Measurements from ENCODE around the gene TNFAIP8.

The TNFAIP8 gene

DNA sequence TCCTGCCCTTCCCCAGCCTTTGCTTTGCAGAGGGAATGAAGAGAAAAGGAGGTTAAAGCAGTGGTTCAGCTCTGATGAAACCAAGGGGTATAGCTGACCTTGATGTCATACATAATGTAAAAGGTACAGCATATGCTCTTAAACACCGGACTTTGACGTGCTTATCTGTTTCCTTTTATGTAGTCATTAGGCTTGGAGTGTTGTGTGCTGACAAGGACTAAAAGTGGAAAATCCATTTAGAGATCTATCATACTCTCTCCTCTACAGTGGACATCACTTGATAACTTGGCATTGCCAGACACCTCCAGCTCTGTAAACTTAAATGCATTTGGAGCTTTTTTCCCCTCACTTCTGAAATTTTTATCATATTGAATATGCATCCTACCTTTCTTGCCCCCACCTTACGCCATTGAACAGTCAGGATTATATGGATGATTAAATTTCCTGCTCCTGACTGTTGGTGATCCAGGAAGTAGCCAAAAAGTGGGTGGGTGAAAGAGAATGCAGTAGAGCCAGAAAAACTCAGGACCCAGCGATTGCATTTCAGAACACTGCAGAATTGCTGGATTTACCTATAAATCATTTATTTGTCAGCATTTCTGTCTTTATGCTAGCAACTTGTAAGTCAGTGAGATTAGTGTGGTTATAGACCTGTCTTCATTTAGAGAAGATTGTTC lies 4.1 kb downstream of the TNFAIP8 start:
- H3K4me1 Mint-ChIP-seq (ENCODE audit: low read depth): peaks cover 66% of the 10 kb centered on the region
- intact Hi-C loops (cut with micrococcal nuclease): loop anchor here (2.0 to 5.0 kb wide), 3 partner anchors 35 to 93 kb away; no protein-coding TSS in a partner anchor
- no peak overlapping the region for H3K27ac Mint-ChIP-seq
- no peaks in the 10 kb centered on the region for H3K27me3 Mint-ChIP-seq
- peaks cover 84% of the 10 kb centered on the region for H3K36me3 Mint-ChIP-seq (ENCODE audit: low read depth)
- H3K4me3 Mint-ChIP-seq: peak overlapping the region; percentile 99
- no peaks in the 10 kb centered on the region for H3K9me3 Mint-ChIP-seq

- peak overlapping the region; percentile 30 for H3K4me3 Mint-ChIP-seq
- H3K9me3 Mint-ChIP-seq: no peaks in the 10 kb centered on the region
- peaks cover 78% of the 10 kb centered on the region for H3K4me1 Mint-ChIP-seq (ENCODE audit: low read depth)
- no peaks in the 10 kb centered on the region for H3K27me3 Mint-ChIP-seq
- intact Hi-C loops (cut with micrococcal nuclease): no loop called here
- no peak overlapping the region for H3K27ac Mint-ChIP-seq
- peaks cover 91% of the 10 kb centered on the region for H3K36me3 Mint-ChIP-seq (ENCODE audit: low read depth)
Measured at GRCh38 chr5:119360905-119361593, 5.2 kb downstream of the TNFAIP8 start.

DNA sequence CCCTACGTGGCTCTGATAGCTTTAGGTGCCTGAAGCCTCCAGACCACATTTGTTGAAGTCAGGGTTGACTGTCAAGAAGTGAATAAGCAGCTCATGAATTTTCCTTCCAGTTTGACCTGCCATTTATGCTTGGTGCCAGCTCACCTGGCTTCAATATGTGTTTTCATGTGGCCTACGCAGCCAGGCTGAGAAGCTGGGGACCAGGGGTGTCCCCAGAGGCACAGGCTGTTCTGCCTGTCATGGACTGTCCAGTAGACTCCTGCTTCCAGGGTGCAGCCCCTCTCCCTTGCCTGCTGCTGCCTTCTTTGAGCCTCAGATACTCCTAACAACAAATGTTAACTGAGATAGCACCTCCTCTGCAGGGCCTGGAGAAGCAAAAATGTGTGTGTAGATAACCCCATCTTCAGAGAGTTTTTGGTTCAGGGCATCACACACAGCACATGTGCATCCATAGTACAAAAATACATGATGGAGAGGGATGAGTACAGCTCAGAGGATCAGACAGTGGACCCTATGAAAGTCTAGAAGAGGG lies 5.8 kb downstream of the TNFAIP8 start:
- intact Hi-C loops (cut with micrococcal nuclease): no loop called here
- Mint-ChIP-seq H3K9me3 (no peaks in the 10 kb centered on the region), H3K4me3 (no peak overlapping the region), H3K27ac (peak overlapping the region; percentile 31), H3K27me3 (no peaks in the 10 kb centered on the region), H3K4me1 (ENCODE audit: low read depth) (peaks cover 84% of the 10 kb centered on the region), H3K36me3 (ENCODE audit: low read depth) (peaks cover 91% of the 10 kb centered on the region)

DNA sequence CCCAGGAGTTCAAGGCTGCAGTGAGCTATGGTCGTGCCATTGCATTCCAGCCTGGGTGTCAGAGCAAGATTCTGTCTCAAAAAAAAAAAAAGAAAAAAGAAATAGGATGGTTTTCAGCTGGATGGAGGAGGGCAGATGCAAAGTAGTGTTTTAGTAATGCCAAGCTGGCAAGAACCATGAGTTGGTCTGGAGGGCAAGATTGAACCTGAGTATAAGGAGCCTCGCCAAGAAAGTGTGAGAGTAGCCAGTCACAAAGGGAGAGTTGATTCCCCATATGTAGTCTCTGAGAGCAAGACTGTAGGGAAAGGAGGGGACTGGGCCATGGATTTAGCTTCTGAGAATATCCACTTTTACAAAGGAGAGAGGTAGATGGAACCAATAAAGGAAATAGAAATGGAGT lies 6.9 kb downstream of the TNFAIP8 start:
- H3K27me3 Mint-ChIP-seq: no peaks in the 10 kb centered on the region
- H3K4me1 Mint-ChIP-seq (ENCODE audit: low read depth): peaks cover 87% of the 10 kb centered on the region
- no peak overlapping the region for H3K4me3 Mint-ChIP-seq
- intact Hi-C loops (cut with micrococcal nuclease): no loop called here
- H3K9me3 Mint-ChIP-seq: no peaks in the 10 kb centered on the region
- H3K27ac Mint-ChIP-seq: peak overlapping the region; percentile 23
- peaks cover 86% of the 10 kb centered on the region for H3K36me3 Mint-ChIP-seq (ENCODE audit: low read depth)

DNA sequence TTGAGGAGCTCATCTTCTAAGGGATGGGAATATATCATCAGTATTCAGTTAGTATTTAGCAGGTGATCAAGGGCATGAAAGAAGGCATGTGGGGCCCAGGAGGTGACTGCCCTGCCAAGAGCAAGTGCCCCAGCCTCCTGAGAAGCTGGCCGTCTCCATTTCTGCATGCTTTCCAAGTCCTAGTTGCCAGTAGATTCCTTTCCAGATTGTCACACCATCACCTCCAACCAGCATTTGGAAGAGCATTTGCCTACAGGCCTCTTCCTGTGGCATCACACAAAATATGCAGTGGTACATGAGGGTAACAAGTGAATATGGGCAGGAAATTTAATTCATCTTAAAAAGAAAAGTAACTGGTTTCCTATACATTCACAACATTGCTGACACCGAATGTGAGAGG lies 7.5 kb downstream of the TNFAIP8 start:
- peaks cover 90% of the 10 kb centered on the region for H3K36me3 Mint-ChIP-seq (ENCODE audit: low read depth)
- intact Hi-C loops (cut with micrococcal nuclease): no loop called here
- H3K27ac Mint-ChIP-seq: peak overlapping the region; percentile 23
- no peaks in the 10 kb centered on the region for H3K27me3 Mint-ChIP-seq
- peaks cover 93% of the 10 kb centered on the region for H3K4me1 Mint-ChIP-seq (ENCODE audit: low read depth)
- no peak overlapping the region for H3K4me3 Mint-ChIP-seq
- H3K9me3 Mint-ChIP-seq: no peaks in the 10 kb centered on the region

GRCh38 chr5:119363936-119364335 lies 8.1 kb downstream of the TNFAIP8 start:
- no peaks in the 10 kb centered on the region for H3K9me3 Mint-ChIP-seq
- H3K27me3 Mint-ChIP-seq: no peaks in the 10 kb centered on the region
- H3K4me3 Mint-ChIP-seq: no peak overlapping the region
- no peak overlapping the region for H3K27ac Mint-ChIP-seq
- intact Hi-C loops (cut with micrococcal nuclease): no loop called here
- peaks cover 93% of the 10 kb centered on the region for H3K4me1 Mint-ChIP-seq (ENCODE audit: low read depth)
- peaks cover 88% of the 10 kb centered on the region for H3K36me3 Mint-ChIP-seq (ENCODE audit: low read depth)

DNA sequence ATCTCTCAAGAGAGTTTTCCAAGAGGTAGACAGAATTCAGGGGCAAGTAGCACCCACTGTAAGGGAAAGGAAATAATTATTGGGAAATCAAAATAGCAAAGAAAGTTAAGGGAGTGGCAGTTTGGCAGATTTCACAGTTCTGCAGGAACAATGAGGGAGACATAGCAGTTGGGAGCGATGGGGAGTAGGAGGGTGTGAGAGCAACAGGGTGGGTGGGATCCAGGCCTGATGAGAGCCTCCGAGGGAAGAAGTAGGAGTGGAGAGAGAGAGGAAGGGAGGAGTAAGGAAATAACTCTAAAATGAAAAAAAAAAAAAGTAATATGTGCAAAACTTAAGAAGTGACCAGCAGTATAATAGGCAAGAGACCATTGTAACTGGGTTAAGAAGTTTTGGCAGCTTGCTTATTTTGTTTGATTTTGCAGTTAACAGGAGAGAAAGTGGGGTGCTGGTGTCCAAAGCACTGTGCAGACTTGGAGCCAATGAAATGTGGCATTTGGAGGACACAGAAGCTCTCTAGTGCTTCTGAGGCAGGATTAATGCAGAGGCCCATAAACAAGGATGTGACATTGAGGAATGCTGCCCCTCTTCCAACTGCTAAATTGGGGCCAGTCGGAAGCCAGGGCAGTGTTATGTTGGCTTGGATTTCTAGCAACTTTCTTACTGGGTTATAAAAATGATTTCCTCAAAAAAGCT lies 10.2 kb downstream of the TNFAIP8 start:
- peak overlapping the region; percentile 35 for H3K4me3 Mint-ChIP-seq
- peaks cover 81% of the 10 kb centered on the region for H3K4me1 Mint-ChIP-seq (ENCODE audit: low read depth)
- H3K27ac Mint-ChIP-seq: peak overlapping the region; percentile 61
- H3K9me3 Mint-ChIP-seq: no peaks in the 10 kb centered on the region
- peaks cover 67% of the 10 kb centered on the region for H3K36me3 Mint-ChIP-seq (ENCODE audit: low read depth)
- no peaks in the 10 kb centered on the region for H3K27me3 Mint-ChIP-seq
- intact Hi-C loops (cut with micrococcal nuclease): no loop called here

- Mint-ChIP-seq H3K27ac (peak overlapping the region; percentile 61), H3K4me3 (no peak overlapping the region), H3K36me3 (ENCODE audit: low read depth) (peaks cover 66% of the 10 kb centered on the region), H3K4me1 (ENCODE audit: low read depth) (peaks cover 81% of the 10 kb centered on the region), H3K9me3 (no peaks in the 10 kb centered on the region), H3K27me3 (no peaks in the 10 kb centered on the region)
- intact Hi-C loops (cut with micrococcal nuclease): no loop called here
Measured at GRCh38 chr5:119366540-119366881, 10.7 kb downstream of the TNFAIP8 start.

- Mint-ChIP-seq H3K27ac (peak overlapping the region; percentile 61), H3K9me3 (no peaks in the 10 kb centered on the region), H3K36me3 (ENCODE audit: low read depth) (peaks cover 61% of the 10 kb centered on the region), H3K4me3 (peak overlapping the region; percentile 20), H3K27me3 (no peaks in the 10 kb centered on the region), H3K4me1 (ENCODE audit: low read depth) (peaks cover 70% of the 10 kb centered on the region)
- intact Hi-C loops (cut with micrococcal nuclease): no loop called here
Measured at GRCh38 chr5:119367502-119368237, 11.9 kb downstream of the TNFAIP8 start.

- H3K9me3 Mint-ChIP-seq: no peaks in the 10 kb centered on the region
- no peaks in the 10 kb centered on the region for H3K27me3 Mint-ChIP-seq
- H3K4me3 Mint-ChIP-seq: peak overlapping the region; percentile 20
- peaks cover 61% of the 10 kb centered on the region for H3K36me3 Mint-ChIP-seq (ENCODE audit: low read depth)
- H3K27ac Mint-ChIP-seq: peak overlapping the region; percentile 61
- H3K4me1 Mint-ChIP-seq (ENCODE audit: low read depth): peaks cover 70% of the 10 kb centered on the region
- intact Hi-C loops (cut with micrococcal nuclease): no loop called here
Measured at GRCh38 chr5:119368238-119368630, 12.4 kb downstream of the TNFAIP8 start.

DNA sequence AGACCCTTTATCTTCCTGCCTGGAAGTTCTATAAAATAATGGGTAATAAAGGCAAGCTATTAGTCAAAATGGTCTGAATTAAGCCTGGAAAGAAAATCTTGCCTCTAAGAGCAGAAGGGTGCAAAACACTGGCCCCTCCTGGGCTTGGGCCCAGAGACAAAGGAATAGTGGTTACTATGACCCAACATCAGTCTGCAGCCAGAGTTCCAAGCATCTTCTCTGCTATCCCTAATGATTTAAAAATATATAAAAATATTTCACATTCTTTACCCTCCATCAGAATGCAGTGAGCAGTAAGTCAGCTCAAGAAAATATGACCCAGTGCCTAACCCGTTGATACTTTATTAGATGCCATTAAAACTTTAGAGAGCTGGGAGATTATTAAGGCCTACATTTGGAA lies 14.7 kb downstream of the TNFAIP8 start:
- intact Hi-C loops (cut with micrococcal nuclease): no loop called here

DNA sequence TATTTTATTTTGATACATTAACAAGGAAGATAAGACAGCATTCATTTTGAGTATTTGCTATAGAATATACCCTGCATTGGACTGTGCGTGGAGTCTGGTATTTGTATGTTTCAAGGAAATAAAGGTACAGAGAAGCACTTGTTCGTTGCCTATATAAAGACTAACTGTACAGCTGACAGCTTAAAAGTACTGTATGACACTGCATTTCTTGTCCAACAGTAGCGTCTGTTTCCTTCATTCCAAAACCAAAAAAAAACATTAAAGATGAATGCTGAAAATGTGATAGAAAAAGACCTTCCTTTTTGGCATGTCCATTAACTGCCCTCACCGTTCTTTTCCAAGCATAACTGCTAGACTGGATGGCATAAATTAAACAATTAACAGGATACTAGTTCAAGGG lies 15.3 kb downstream of the TNFAIP8 start:
- H3K4me1 Mint-ChIP-seq (ENCODE audit: low read depth): peaks cover 56% of the 10 kb centered on the region
- peaks cover 52% of the 10 kb centered on the region for H3K36me3 Mint-ChIP-seq (ENCODE audit: low read depth)
- no peaks in the 10 kb centered on the region for H3K27me3 Mint-ChIP-seq
- H3K9me3 Mint-ChIP-seq: no peaks in the 10 kb centered on the region
- intact Hi-C loops (cut with micrococcal nuclease): no loop called here
- no peak overlapping the region for H3K4me3 Mint-ChIP-seq
- no peak overlapping the region for H3K27ac Mint-ChIP-seq

More for the DNA sequence above, 14.7 kb downstream of the TNFAIP8 start:
- Mint-ChIP-seq H3K4me1 (ENCODE audit: low read depth) (peaks cover 62% of the 10 kb centered on the region), H3K4me3 (no peak overlapping the region), H3K27ac (no peak overlapping the region), H3K27me3 (no peaks in the 10 kb centered on the region), H3K36me3 (ENCODE audit: low read depth) (peaks cover 59% of the 10 kb centered on the region), H3K9me3 (no peaks in the 10 kb centered on the region)

DNA sequence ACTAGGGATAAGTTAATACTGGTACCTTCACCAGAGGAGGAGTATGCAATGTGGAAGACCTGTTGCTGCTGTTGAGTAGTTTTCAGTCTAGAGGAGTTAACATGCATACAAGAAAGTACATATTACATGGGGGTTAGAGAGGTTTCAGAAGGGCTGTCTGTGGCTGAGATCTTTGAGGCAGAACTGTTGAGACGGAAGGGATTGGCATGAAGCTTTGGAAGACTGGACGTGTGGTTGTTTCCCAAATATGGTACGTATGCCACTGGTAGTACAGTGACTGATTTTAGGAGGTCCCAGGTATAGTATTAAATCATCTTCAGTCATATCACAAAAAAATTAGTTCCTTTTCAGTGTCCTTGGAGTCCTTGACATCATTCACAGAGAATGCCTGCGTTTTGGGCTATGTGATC lies 17.6 kb downstream of the TNFAIP8 start:
- H3K4me3 Mint-ChIP-seq: no peak overlapping the region

More for the DNA sequence above, 17.6 kb downstream of the TNFAIP8 start:
- H3K4me1 Mint-ChIP-seq (ENCODE audit: low read depth): peaks cover 52% of the 10 kb centered on the region
- H3K9me3 Mint-ChIP-seq: no peaks in the 10 kb centered on the region
- H3K27me3 Mint-ChIP-seq: no peaks in the 10 kb centered on the region
- peaks cover 44% of the 10 kb centered on the region for H3K36me3 Mint-ChIP-seq (ENCODE audit: low read depth)
- H3K27ac Mint-ChIP-seq: peak overlapping the region; percentile 16
- intact Hi-C loops (cut with micrococcal nuclease): no loop called here
